ENCODE data around the gene RASA2. TPM values are rescaled to one million over a fixed set of nuclear protein-coding genes. Genes with fewer than 3 reads are reported as not detected.

RASA2 gene
- total RNA-seq, 6 donors from 2014 or later = 11.7 to 41.5 (median 21.3) TPM

DNA sequence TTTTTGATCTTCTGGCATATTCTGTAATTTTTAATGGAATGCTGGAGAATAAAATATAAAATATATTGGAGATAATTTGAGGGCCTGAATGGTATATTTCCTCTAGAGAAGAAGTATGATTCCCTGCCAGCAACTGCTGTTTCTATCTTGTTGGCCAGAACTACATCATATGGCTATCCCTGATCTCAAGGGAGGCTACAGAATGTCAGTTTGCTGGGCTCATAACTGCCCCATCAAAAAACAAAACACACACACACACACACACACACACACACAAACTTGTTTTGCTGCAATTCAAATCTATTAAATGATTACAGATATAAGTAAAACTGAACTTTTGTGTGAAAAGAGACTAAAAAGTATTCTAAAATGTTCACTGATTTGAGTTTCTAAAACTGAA, 51.0 kb downstream of the RASA2 start:
- Histone ChIP-seq H3K9me3 (no peaks in the 10 kb centered on the region), H3K36me3 (peaks cover 0 to 27% (median 3%) of the 10 kb centered on the region in 4 donors), H3K4me3 (no peak overlapping the region), H3K4me1 (peaks cover 0 to 7% (median 0%) of the 10 kb centered on the region in 4 donors), H3K27me3 (no peaks in the 10 kb centered on the region), H3K27ac (no peak overlapping the region)
- DNase-seq = no peak
- no peak for ATAC-seq (ENCODE audit: low FRiP score in 2 of 2)
- TF ChIP-seq, protein P1, sequence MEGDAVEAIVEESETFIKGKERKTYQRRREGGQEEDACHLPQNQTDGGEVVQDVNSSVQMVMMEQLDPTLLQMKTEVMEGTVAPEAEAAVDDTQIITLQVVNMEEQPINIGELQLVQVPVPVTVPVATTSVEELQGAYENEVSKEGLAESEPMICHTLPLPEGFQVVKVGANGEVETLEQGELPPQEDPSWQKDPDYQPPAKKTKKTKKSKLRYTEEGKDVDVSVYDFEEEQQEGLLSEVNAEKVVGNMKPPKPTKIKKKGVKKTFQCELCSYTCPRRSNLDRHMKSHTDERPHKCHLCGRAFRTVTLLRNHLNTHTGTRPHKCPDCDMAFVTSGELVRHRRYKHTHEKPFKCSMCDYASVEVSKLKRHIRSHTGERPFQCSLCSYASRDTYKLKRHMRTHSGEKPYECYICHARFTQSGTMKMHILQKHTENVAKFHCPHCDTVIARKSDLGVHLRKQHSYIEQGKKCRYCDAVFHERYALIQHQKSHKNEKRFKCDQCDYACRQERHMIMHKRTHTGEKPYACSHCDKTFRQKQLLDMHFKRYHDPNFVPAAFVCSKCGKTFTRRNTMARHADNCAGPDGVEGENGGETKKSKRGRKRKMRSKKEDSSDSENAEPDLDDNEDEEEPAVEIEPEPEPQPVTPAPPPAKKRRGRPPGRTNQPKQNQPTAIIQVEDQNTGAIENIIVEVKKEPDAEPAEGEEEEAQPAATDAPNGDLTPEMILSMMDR (IDR thresholded peaks at IDR 0.05) = no peak
- no peak for TF ChIP-seq POLR2AphosphoS5 (IDR thresholded peaks at IDR 0.05)

DNA sequence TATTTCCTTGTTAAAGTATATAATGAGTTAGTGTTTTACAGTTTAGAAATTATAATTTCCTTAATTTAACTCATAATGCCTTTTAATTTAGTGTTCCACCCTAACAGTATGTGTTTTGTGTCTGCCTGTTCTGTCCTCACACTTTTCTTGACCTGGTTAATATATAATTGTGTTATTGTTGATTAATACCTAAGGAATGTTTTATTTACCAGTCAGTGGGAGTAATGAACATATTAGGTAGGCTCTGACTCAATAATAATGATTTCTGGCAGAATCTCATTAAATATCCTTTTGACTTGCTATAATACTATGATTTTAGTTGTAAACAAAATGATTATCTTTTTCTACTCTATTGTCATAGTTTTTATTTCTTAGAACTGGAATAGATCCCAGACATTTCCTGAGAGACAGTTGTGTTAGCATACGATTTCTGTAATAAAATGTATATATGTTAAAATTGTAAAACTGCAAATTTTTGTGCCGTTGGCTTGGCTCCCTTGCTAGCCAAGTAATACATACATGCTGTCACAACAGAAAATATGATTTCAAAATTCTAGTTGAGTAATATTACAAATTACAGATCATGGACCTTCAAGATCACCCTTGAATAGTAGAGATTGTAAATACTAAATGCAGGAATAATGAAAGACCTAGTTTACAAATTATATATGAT, 51.9 kb downstream of the RASA2 start:
- WGBS, 2 donors = 61 to 65% methylated on average over 2 of the region's 2 CpGs
- TF ChIP-seq, protein P1 (IDR thresholded peaks at IDR 0.05) = no peak
- Histone ChIP-seq H3K4me3 (no peak overlapping the region), H3K27me3 (no peaks in the 10 kb centered on the region), H3K36me3 (peaks cover 0 to 27% (median 5%) of the 10 kb centered on the region in 4 donors), H3K4me1 (peaks cover 0 to 7% (median 0%) of the 10 kb centered on the region in 4 donors), H3K27ac (no peak overlapping the region), H3K9me3 (peaks cover 0 to 7% (median 2%) of the 10 kb centered on the region in 4 donors)
- ATAC-seq (ENCODE audit: low FRiP score in 2 of 2) (no peak), DNase-seq (no peak)

DNA sequence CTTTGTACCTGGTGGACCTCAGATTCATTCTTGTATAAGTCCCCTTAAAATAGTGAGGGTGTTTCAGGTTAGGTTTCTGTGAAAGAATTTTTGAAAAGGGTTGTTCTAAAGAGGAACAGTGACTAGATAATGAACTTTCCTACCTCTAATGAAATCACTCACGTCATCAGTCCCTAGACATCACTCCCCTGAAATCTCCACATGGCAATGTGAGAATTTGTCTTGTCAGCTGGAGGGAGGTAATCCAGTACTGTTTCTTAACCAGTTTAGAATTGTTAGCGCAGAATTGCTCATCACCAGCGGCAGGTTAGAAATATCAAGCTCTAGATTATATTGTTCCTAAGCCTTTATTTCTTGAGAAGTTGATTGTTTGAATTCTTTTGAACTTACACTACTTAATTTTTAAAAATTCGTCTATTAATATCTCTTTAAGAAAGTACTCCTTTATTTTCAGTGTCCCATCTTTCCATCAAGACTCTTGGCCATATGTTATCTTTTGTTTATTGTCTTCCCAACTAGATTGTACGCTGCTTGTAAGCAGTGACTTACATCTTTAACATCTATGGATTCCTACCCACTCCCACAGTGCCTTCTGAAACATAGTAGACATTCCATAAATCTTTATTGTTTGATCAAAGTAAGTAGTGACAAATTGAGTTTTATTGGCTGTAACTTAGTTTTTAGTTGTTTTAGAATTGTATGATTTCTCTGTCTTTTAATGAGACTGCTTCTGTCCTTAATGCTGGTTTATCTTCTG, 52.8 kb downstream of the RASA2 start:
- peaks cover 0 to 7% (median 2%) of the 10 kb centered on the region in 4 donors for H3K9me3 ChIP-seq
- no peak overlapping the region for H3K4me3 ChIP-seq
- H3K36me3 ChIP-seq = peaks cover 0 to 28% (median 5%) of the 10 kb centered on the region in 4 donors
- peaks cover 0 to 7% (median 0%) of the 10 kb centered on the region in 4 donors for H3K4me1 ChIP-seq
- no peak for ATAC-seq (ENCODE audit: low FRiP score in 2 of 2)
- TF ChIP-seq POLR2A (IDR thresholded peaks at IDR 0.05) = no peak
- no peak for TF ChIP-seq EP300 (IDR thresholded peaks at IDR 0.05)
- TF ChIP-seq, protein P1 (IDR thresholded peaks at IDR 0.05) = no peak
- no peak for TF ChIP-seq POLR2AphosphoS5 (IDR thresholded peaks at IDR 0.05)
- no peaks in the 10 kb centered on the region for H3K27me3 ChIP-seq
- no peak overlapping the region for H3K27ac ChIP-seq
- DNase-seq = no peak
- WGBS, 2 donors = 89 to 92% methylated on average over 5 of the region's 5 CpGs

DNA sequence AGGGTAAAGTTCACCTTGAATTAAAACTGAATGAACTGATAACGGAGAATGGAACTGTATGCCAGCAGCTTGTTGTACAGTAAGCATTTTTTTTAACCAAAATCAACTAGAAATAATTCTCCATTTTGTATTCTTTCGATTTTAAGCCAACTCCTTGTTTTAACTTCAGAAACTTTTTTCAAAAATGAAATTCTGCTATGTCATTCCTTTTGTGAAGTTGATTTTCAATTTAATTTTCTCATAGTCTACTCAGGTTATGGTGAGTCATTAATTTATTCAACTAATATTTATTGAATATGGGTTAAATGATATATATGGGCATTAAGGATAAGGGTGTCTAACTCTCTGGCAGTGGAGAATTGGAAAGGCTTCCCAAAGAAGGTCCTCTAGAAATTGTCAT, 53.7 kb downstream of the RASA2 start:
- TF ChIP-seq POLR2AphosphoS5 (IDR thresholded peaks at IDR 0.05) (no peak), POLR2A (IDR thresholded peaks at IDR 0.05) (no peak), EP300 (IDR thresholded peaks at IDR 0.05) (no peak)
- TF ChIP-seq, protein P1 (IDR thresholded peaks at IDR 0.05) = no peak
- no peak for ATAC-seq (ENCODE audit: low FRiP score in 2 of 2)
- H3K9me3 ChIP-seq = peaks cover 0 to 7% (median 2%) of the 10 kb centered on the region in 4 donors
- 91 to 93% methylated on average over 2 of the region's 2 CpGs for WGBS, 2 donors
- no peaks in the 10 kb centered on the region for H3K27me3 ChIP-seq
- no peak overlapping the region for H3K4me3 ChIP-seq
- H3K27ac ChIP-seq = no peak overlapping the region
- DNase-seq = no peak
- peaks cover 0 to 27% (median 4%) of the 10 kb centered on the region in 4 donors for H3K36me3 ChIP-seq
- peaks cover 0 to 7% (median 0%) of the 10 kb centered on the region in 4 donors for H3K4me1 ChIP-seq

Measured in upper lobe of left lung (tissue), 6 donors.